Stimulated activated naive CD4-positive, alpha-beta T cell (primary cell): ENCODE measurements around the gene OPALIN.

Source experiments
- DNase-seq, 6 experiments: peaks; one replicate each; lab custom pipeline; 2025; lab: John Stamatoyannopoulos, UW

The OPALIN gene, protein sequence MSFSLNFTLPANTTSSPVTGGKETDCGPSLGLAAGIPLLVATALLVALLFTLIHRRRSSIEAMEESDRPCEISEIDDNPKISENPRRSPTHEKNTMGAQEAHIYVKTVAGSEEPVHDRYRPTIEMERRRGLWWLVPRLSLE

DNA sequence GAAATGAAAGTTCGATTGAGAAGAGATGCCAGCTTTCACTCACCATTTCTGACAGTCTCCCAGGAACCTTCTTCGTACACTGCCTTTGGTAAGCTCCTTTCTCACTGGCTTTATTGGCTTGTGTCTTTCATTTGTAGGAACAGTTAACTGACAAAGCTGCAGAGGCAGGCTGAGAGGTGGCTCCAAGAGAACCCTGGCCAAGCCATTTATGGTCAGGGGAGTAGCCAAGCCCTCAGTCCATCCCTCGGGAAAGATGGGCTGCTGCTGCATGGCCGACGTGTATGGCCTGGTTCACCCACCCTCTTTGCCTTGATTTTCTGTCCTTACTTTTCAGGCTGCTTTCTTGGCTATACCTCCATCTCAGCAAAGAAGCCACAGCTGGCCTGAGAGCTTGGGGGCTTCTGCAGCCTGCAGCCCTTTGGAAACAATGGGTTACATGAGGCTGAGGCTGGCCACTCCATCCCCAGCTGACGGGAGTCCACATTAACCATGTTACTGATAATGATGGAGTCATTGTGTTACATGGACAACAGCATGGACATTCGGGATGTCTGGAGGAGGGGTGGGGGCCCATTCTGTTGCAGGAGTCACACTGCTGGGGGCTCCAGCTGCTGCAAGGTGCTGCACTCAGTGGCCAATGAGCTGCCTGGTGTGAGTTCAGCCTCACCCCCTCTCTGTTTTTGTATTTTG, at the start of gene OPALIN:
Gene OPALIN (minus strand): TSS at position 152 of the 690 bp plus-strand sequence. CDS start 106 bp downstream, at position 46.
- no peak for DNase-seq

DNA sequence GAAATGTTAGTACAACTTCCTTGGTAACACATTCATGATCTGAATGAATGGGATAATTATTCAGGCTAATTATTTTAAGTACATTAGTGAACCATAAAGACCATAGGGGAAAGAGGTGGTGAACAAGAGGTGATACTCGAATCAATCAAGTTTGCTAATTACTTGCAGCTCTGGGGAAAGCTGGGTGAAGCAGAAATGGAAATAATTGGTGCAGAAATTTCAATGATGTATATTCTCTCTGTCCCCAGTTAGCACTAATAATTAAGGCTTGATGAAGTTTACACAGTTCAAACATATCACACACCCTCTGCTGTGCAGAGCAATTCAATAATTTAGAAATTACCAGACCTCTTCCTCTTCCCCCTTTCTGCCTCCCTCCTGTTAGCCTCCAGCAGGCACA, 49.4 kb upstream of the OPALIN start:
- no peak for DNase-seq

DNA sequence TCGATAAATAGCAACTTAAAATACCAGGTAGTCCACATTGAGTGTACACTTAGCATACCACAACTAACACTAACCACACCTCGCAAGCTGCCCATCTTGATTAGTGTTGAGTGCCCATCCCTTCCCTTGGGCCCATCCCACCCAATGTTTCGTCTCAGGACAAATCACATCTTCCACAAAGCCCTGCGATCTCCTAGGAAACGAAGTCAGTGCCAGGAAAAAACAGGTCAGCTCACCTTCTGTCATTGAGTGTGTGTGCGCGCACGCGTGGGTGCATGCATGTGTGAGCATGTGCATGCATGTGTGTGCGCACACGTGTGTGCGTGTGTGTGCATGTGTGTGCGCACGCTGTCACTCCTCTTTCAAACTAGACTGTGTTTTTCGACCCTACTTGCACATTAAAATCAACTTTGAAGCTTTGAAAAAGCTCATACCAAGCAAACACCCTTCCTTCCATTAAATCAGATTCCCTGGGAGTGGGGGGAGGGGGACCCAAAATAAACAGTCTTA, 48.8 kb upstream of the OPALIN start:
- no peak for DNase-seq

DNA sequence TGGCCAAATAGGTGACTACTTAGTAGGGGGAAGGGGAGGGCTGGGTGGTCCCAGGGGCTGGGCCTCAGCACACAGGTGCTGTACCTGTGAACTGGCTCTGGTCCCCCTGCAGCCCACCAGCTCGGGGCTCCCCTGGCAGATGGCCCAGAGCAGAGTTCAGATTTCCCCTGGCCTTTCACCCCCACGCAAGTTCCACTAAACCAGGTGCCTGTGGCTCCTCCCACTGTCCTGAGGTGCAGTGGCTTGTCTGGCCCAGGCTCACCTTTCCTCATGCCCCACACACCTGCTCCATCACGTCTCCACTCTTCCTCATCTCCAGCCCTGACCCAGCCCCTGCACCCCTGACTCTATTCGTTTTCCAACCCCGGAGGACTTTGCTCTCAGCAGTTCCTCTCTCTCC, 47.3 kb upstream of the OPALIN start:
- no peak for DNase-seq

DNA sequence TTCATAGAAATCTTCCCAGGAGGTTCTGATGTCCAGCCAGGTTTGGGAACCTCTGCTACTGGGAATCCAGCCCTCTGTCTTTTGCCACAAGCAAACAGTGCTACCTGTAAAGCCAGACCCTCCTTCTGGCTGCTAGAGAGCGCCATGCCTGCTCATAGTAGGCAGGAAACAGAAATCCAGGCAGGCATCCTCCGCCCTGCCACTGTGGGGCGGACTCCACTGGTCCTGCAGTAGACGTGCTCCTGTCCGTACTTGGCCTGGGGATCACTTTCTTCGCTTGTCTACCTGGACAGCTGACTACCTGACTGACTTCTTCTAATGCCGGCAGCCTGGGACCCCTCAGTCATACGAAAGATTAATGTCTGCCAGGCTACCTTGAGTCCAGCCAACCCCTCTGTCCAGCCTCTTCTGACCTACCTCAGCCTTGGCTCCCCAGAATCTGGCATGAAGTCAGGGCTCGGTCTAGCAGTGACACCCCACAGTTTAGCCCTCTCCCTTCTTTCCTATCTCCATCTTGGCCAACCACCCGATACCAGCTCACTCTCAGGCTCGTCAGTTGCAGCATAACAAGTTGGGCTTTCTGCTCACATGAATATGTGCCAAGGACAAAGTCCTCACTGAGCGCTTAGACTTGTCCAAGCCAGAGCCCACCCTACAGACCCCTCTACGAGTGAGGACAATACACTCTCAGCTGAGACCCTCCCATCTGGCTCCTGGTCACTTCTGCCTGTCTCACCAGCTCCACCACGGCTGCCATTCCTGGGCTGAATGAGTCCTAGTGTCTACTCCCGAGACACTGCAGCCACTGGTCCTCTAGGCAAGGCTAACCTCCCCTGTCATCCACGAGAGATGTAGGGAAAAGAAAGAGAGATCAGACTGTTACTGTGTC, 43.9 kb upstream of the OPALIN start:
- DNase-seq: no peak

DNA sequence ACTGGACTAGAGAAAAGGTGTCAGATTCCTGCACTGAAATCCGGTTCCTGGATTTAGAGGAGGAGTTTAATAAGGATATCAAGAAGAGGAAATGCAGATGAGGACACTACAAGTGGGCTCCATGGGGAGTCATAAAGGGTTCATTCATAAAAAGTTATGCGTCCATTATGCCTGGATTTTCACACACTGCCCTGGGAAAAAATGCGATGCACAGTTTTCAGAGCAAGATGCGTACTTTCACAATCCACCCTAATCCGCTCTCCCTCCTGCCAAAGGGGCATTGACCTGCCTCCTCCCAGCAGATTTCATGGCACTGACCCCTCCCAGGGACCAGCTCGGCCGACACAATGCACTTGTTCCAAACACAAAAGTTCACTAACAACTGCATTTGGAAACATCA, 42.2 kb upstream of the OPALIN start:
- DNase-seq: no peak

DNA sequence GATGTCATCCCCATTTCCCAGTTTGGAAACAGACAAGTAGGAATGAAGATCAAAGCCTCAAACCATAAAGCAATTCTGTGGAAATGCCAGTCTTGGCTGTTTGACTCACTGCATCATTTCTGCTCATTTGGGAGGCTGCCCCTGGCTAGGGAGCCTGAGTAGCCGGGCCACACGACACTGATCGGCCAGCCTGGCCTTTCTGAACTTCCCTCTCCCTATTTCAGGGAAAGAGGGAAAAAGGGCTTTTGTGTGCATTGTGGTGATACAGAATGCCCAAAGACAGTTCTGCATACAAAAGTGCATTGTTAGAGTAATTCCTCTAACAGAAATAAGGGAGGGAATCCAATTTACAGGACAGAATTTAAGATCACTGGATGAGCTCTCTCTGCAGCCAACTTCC, 41.7 kb upstream of the OPALIN start:
- DNase-seq: no peak

DNA sequence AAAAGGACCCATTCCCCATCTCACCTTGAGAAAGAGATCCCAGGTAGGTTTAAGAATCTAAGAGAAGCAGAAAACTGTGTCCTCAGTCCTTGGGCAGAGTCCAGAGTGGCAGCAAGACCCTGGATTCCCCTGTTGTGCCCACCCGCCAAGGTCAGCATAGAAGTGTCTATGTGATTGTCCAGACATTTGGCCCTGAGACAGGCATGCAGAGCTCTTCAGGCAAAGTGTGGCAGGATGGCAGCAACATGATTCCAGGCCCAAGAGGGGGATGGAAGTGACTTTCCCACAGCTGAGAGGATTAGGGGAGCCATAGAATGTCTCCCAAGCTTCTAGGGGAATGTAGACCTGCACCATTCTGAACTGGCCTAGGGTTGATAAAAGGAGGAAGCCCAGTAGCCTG, 39.1 kb upstream of the OPALIN start:
- no peak for DNase-seq

DNA sequence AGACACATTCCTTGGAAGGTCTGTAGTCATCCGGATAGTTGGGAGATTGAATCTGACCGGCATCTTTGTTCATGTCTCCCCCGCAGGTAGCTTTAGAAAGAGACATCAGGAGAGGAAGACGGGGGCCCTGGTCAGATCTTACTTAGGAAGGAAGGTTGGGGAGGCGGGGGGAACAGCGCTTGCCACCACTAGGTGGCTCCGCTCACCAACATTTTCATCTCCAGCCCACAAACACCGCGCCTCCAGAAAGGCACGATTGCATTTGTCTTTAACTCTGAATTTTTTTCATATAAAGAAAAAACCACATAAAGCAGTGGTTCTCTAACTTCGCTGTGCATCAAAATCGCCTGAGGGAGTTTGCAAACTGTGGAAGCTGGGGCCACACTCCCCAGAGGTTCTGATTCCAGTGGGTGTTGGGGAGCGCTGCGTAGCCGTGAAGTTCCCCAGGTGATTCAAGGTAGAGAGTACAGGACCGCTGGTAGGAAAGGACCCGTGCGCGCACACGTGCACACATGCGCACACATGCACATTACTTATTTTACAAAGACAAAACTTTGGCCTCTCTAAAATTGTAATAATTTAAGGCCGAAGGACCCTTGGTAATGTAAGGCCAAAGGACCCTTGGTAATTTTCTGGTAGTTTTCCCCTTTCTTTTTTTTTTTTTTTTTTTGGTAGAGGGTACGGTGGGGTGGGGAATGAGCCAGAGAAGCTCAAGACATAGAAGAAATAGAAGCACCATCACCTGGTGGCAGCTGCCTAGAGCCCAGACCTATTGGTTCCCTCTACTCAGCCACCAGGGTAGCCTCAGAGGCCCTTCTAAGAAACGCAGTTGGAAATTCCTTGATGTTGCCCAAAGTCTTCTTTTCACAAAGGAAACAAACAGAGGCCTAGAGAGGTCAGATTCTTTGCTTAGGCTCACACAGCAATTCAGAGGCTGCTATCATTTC, 37.4 kb upstream of the OPALIN start:
- peak; percentile 22 to 71 (median 30) for DNase-seq

DNA sequence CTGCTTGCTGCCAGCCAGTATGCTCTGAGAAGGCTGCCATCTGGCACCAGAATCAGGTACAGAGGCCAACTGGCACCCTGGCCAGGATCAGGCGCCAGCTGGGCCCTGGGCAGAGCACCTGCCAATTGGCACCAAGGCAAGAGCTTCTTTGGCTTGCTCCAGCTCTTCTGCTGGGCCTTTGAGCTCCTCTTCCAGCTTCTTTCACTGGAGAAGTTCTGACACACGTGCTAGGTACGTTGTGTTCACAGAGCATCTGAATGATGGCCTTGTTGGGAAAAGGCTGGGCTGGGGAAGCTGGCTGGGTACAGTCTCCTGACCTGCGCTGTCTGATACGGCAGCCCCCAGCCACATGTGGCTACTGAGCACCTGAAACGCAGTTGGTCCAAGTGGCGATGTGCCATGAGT, 31.7 kb upstream of the OPALIN start:
- DNase-seq: no peak

DNA sequence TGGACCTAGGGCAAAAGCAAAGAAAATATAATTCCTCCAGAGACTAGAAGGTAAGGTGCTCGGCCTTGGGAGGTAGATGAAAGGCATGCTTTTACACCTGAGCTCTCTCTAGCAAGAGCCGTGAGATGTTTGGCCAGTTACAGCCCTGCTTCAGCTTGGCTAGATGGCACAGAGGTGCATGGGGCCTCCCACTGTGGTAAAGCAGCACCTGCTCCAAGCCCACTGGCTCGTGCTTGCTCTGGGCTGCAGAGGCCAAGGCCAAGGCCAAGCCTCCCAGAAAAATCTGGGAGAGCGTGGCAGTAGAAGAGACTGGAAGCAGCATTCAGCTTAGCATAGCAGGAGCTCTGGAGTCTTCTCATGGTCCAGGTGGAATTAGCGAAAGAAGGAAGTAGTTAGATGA, 31.0 kb upstream of the OPALIN start:
- no peak for DNase-seq

DNA sequence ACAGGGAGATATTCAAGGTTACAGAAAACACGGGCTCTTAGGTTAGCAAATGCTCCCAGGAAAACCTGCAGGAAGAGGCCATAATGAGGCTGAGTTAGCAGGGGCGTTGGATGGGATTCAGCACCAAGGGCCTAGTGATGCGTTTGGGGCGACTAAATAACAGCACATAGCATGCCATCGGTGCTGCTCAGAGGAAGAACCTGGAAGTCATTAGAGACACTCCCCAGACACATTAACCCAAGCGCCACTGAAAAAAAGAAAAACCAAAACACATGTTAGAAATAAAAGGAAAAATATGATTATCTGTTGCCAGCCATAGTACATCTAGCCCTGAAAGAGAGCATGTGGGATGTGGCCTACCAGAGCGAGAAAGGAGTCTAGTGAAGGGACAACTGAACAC, 28.8 kb upstream of the OPALIN start:
- DNase-seq: no peak

DNA sequence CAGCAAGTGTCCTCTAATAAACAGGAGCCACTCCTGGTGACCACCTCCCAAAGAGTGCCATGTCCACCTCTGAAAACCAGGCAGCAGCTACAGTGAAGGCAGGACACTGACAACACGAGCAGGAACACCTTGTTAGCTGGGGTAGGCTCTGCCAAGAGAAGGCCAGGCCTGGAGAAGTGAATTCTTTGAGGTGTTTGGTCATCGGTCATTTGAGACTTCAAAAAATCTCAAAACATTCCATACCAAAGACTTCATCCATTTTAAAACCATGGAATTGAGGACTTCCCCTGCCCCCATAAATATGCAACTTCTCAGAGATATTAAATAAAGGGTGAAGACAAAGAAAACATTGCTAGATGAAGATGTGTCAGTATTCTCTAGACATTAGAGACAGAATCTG, 28.4 kb upstream of the OPALIN start:
- DNase-seq: no peak

DNA sequence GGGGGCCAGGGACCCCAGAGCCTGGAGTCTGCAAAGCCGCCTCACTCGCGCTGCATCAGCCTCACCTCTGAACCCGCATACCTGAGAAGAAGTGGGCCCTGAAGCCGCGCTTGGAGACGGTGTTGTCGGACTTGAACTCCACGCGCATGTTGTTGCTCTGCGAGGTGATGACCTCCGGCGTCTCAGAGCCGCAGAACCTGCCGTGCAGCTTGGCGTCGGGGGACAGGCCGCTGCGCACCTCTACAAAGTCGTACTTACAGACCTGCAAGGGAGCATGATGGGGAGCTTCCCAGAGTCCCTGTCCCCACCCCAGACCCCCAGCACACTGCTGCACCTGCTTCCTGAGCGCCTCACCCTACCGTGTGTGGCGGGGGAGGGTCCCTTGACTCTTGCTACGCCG, 25.7 kb upstream of the OPALIN start:
- DNase-seq: no peak

DNA sequence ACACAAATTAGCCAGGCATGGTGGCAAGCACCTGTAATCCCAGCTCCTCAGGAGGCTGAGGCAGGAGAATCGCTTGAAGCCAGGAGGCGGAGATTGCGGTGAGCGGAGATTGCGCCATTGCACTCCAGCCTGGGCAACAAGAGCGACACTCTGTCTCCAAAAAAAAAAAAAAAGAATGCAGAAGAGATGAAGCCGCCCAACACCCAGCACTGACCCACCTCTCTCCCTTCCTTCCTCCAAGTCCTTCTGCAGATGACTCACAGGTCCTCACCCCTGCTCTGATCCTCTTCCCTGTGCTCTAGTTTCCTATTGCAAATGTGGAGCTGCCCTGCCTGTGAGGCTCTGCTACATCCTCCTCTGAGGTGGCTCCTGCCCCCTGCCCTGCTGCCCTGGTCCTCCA, 22.0 kb upstream of the OPALIN start:
- DNase-seq: no peak

DNA sequence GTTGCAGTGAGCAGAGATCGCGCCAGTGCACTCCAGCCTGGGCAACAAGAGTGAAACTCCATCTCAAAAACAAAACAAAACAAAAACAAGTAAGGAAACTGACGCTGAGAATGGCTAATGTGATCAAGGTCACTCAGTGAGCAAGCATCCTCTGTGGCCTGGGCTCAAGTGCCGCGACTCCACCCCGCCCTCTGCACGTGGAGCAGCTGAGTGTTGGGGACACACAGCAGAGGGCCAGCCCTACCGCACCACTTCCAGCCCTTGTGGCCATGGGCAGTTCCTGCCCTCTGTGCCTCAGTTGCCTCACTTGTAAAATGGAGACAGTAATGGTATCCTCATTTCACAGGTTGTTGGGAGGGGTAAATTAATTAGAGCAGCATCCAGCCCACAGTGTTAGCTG, 21.0 kb upstream of the OPALIN start:
- DNase-seq: no peak

DNA sequence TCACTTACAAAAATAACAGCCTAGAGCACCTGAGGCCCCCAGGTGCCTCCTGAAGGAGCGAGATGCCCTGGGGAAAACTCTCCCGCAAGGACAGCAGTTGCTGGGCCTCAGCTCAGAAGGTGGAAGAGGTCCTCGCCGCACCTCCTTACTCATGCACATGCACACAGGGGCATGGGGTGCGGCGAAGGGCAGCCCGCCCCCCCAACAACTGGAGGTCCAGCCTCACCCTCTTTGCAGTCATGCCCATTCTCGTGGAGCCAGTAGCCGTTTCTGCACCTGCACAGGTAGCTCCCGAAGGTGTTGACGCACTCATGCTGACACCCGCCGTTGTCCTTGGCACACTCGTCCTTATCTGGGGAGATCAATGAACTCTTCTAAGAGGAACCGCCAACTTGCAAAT, 19.9 kb upstream of the OPALIN start:
- no peak for DNase-seq

DNA sequence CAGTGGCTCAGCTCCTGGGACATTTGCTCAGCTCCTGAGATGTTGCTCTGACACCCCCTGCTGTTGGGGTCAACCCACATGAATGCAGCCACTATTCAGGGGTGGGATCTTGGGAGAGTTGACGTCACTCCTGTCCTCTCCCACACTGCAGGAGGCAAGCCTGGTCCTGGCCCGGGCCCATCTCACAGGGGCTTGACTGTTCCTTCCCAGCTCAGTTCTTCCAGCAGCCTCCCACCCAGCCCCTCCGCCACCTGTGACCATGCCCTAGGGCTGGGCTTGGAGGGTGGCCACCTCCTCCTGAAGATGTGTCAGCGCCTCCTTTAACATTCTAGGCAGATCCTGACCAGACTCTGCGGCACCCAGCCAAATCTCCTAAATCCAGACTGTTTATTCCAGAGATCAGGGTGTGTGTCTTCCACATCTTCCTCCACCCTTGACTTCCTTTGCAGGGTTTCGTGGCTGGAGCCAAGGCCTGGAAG, 19.1 kb upstream of the OPALIN start:
- no peak for DNase-seq

DNA sequence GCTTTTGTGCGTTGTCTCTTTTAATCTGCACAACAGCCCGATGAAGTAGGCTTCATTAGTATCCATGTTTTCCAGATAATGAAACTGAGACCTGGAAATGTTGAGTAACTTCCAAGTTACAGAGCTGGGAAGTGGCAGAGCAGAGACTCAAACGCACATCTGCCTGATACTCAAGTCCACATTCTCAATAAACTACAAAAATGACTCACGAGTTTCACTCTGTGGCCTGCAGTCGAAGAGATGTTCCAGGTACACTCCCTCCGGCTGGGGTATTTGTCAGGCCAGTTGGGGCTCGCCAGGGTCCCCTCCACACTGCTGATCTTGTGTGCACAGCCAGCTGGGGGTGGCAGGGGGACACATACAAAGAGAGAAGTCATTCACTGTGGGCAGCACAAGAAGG, 17.7 kb upstream of the OPALIN start:
- DNase-seq: peak in 1 of 6 experiments; percentile 11

DNA sequence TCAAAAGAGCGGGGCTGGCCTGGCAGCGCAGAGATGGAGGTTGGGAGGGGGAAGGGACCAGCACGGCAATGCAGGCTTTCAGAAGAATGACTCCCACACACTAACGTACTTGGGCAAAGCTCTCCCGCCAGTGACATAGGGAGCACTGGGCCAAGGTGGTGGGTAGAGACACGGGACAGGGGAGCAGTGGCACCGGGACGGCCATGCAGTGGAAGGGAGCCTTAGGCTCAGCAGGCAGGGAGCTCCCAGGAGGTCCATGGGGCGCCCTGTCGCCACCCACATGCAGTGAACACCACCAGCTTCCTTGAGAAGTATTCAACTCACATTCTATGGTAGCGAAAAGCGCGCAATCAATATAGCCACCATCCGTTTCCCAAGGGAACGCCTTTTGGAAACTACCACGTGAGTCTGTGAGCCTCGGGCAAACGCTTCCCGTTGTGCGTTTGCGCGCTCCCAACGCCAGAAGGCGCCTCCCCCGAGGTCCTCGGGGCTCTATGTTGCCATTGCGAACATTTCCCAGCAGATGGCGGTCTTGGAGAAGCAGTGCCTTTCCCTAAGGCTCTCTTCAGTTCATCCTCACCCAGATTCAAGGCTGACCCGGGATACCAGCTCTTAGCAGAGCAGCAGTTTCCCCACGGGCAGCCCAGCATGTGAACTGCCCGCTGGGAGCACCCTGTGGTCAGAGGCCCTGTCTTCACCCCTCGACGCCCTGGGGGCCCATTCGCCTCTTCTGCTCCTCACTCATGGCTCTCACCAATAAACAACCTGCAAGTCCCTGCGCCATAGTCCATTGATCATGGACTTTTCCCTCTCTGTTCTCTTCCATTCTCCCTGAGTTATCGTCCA, 16.4 kb upstream of the OPALIN start:
- peak; percentile 18 to 69 (median 44) for DNase-seq

DNA sequence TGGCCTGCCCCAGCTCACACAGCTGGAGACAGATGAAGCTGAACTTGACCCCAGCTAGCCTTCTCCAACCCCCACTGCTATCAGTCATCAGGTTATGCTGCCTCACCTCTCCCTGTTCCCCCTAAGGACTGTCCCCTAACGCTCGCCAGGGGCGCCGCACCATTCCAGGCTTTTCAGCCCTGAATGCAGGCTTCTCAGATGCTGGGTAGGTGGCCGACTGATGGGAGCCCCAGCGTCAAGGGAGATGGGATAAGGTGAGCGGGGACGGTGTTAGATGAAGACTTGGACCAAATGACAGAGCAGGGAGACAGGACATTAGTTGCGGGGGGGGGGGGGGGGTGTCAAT, 15.8 kb upstream of the OPALIN start:
- no peak for DNase-seq
